Cardiac muscle cell (in vitro differentiated cells and primary cell): ENCODE results near the gene RBM19. TPM values are rescaled to one million over a fixed set of nuclear protein-coding genes. Genes with fewer than 3 reads are reported as not detected.

ENCODE experiments used
- DNase-seq, 2 donors: peaks; one replicate each; pipeline versions ENCODE4 v3.0.0 to v3.0.0-alpha.2; 2010 to 2017; ENCODE audit warnings: low read depth in 1 of 2, low spot score in 1 of 2
- H3K27ac ChIP-seq: fragments of 200-600 bp; sonication (generic); 2 replicates; pipeline ENCODE4 v1.5.1; 2016
- H3K27me3 ChIP-seq: fragments of 200-600 bp; sonication (generic); 2 replicates; pipeline ENCODE4 v1.6.0; 2016; ENCODE audit warnings: control low read depth
- H3K36me3 ChIP-seq: fragments of 200-600 bp; sonication (generic); 2 replicates; pipeline ENCODE4 v1.5.1; 2016; ENCODE audit warnings: control low read depth
- H3K4me1 ChIP-seq: fragments of 200-600 bp; sonication (generic); 2 replicates; pipeline ENCODE4 v1.8.1; 2017; ENCODE audit warnings: low read depth, mild to moderate bottlenecking, mixed run types
- H3K4me3 ChIP-seq: fragments of 200-600 bp; sonication (generic); 2 replicates; pipeline ENCODE4 v1.5.1; 2016; ENCODE audit warnings: mild to moderate bottlenecking
- H3K9me3 ChIP-seq: fragments of 200-600 bp; sonication (generic); 2 replicates; pipeline ENCODE4 v1.5.1; 2017; ENCODE audit warnings: low read depth, mild to moderate bottlenecking, control low read depth
- CTCF ChIP-seq: IDR thresholded peaks from 2 replicates; pipeline ENCODE4 v1.5.1; 2012; ENCODE audit warnings: low read depth, mild to moderate bottlenecking, low read length
- polyA plus RNA-seq: library from polyadenylated mRNA; unstranded; fragments of >200 nt; fragmentation: Nextera tagmentation; extraction: Ambion mirVana; gene quantifications from 2 replicates; pipeline ENCODE4 v1.2.1, GENCODE V29; 2016
- total RNA-seq: library from RNA; depleted of rRNA; stranded (reverse); fragments of >200 nt; gene quantifications from 2 replicates; pipeline ENCODE4 v1.2.3, GENCODE V29; 2016

The RBM19 gene
- total and polyA plus RNA-seq, 2 experiments from 2014 or later, result 28.1 to 31.0 TPM

GRCh38 chr12:113850309-113851056 lies 115.6 kb downstream of the RBM19 start:
- peak overlapping the region; percentile 54 for H3K27ac ChIP-seq
- TF ChIP-seq CTCF, result no peak
- H3K27me3 ChIP-seq, result no peaks in the 10 kb centered on the region
- H3K36me3 ChIP-seq, result no peaks in the 10 kb centered on the region
- peak; percentile 31 to 79 for DNase-seq
- no peak overlapping the region for H3K4me3 ChIP-seq
- H3K4me1 ChIP-seq, result peaks cover 7% of the 10 kb centered on the region
- H3K9me3 ChIP-seq, result no peaks in the 10 kb centered on the region

- Histone ChIP-seq H3K4me1 (peaks cover 7% of the 10 kb centered on the region), H3K9me3 (no peaks in the 10 kb centered on the region), H3K36me3 (no peaks in the 10 kb centered on the region), H3K27me3 (no peaks in the 10 kb centered on the region), H3K4me3 (no peak overlapping the region), H3K27ac (no peak overlapping the region)
- DNase-seq, result no peak
- no peak for TF ChIP-seq CTCF
Observed at GRCh38 chr12:113847856-113848255, 118.3 kb downstream of the RBM19 start.

- Histone ChIP-seq H3K27me3 (no peaks in the 10 kb centered on the region), H3K4me1 (peaks cover 7% of the 10 kb centered on the region), H3K4me3 (no peak overlapping the region), H3K36me3 (no peaks in the 10 kb centered on the region), H3K27ac (no peak overlapping the region), H3K9me3 (no peaks in the 10 kb centered on the region)
- no peak for DNase-seq
- TF ChIP-seq CTCF, result no peak
Observed at GRCh38 chr12:113846883-113847755, 119.0 kb downstream of the RBM19 start.

GRCh38 chr12:113845900-113846674 lies 120.0 kb downstream of the RBM19 start:
- Histone ChIP-seq H3K4me3 (no peak overlapping the region), H3K27ac (no peak overlapping the region), H3K9me3 (no peaks in the 10 kb centered on the region), H3K27me3 (no peaks in the 10 kb centered on the region), H3K36me3 (no peaks in the 10 kb centered on the region), H3K4me1 (peaks cover 7% of the 10 kb centered on the region)
- TF ChIP-seq CTCF, result no peak
- no peak for DNase-seq

- no peak overlapping the region for H3K27ac ChIP-seq
- no peak for TF ChIP-seq CTCF
- no peaks in the 10 kb centered on the region for H3K36me3 ChIP-seq
- H3K4me1 ChIP-seq, result peaks cover 7% of the 10 kb centered on the region
- no peak for DNase-seq
- no peaks in the 10 kb centered on the region for H3K9me3 ChIP-seq
- H3K4me3 ChIP-seq, result no peak overlapping the region
- no peaks in the 10 kb centered on the region for H3K27me3 ChIP-seq
Observed at GRCh38 chr12:113844495-113845210, 121.5 kb downstream of the RBM19 start.
